RPMI8226 (cell line): ENCODE data around the gene CFAP74.
"Not testable (repeated sequence)": the region's sequence is repeated elsewhere in the genome, so short reads cannot be mapped to it uniquely, and the experiment has no call there.

ENCODE experiments used
- DNase-seq: peaks from one replicate; pipeline ENCODE4 v3.0.0-alpha.2; 2015

CFAP74 gene

GRCh38 chr1:1892763-1893120, 110.8 kb downstream of the CFAP74 start:
- no peak for DNase-seq

GRCh38 chr1:1892079-1892762, 111.4 kb downstream of the CFAP74 start:
- DNase-seq = no peak

GRCh38 chr1:1891349-1892078, 112.1 kb downstream of the CFAP74 start:
- DNase-seq = peak; percentile 72

- DNase-seq = peak; percentile 97
These were observed 112.9 kb downstream of the CFAP74 start, which contains the start of gene GNB1 for GRCh38 chr1:1890506-1891348. TSS of gene GNB1 (minus strand) at chr1:1891087. CDS start at chr1:1825453, 65,634 bp downstream.

GRCh38 chr1:1889847-1890505, 113.6 kb downstream of the CFAP74 start:
- DNase-seq = peak; percentile 64

GRCh38 chr1:1889090-1889750, 114.4 kb downstream of the CFAP74 start:
- no peak for DNase-seq

GRCh38 chr1:1883890-1884289, 119.7 kb downstream of the CFAP74 start:
- not testable (repeated sequence) for DNase-seq

GRCh38 chr1:1883092-1883873, 120.3 kb downstream of the CFAP74 start:
- DNase-seq = no peak

- DNase-seq = no peak
These were observed 121.9 kb downstream of the CFAP74 start for GRCh38 chr1:1881727-1882126.

GRCh38 chr1:1880617-1881312, 122.8 kb downstream of the CFAP74 start:
- DNase-seq = no peak

- DNase-seq = no peak
These were observed 123.6 kb downstream of the CFAP74 start for GRCh38 chr1:1879942-1880341.

- DNase-seq = no peak
These were observed 125.6 kb downstream of the CFAP74 start for GRCh38 chr1:1877865-1878436.

GRCh38 chr1:1876335-1876930, 127.2 kb downstream of the CFAP74 start:
- no peak for DNase-seq

- no peak for DNase-seq
These were observed 127.7 kb downstream of the CFAP74 start for GRCh38 chr1:1875932-1876331.

- no peak for DNase-seq
These were observed 128.7 kb downstream of the CFAP74 start for GRCh38 chr1:1874901-1875300.

- DNase-seq = no peak
These were observed 130.4 kb downstream of the CFAP74 start for GRCh38 chr1:1873186-1873585.

GRCh38 chr1:1872329-1872994, 131.1 kb downstream of the CFAP74 start:
- no peak for DNase-seq
